Ammon's horn (tissue), 1 donor: ENCODE measurements around the gene HBQ1.
A peak's percentile ranks its signal among the peaks of the same experiment; 100 is the strongest.
"Not testable (repeated sequence)": the region's sequence is repeated elsewhere in the genome, so short reads cannot be mapped to it uniquely, and the experiment has no call there.

ENCODE experiments used
- DNase-seq: peaks from one replicate; pipeline ENCODE4 v3.0.0-alpha.2; 2016; ENCODE audit warnings: low spot score

Gene HBQ1

GRCh38 chr16:180101-180675, at the start of gene HBQ1:
HBQ1 (plus strand) TSS chr16:180459; CDS start chr16:180487, 28 bp downstream.
- DNase-seq, result no peak

GRCh38 chr16:130533-131173, 49.6 kb upstream of the HBQ1 start:
- no peak for DNase-seq

- DNase-seq, result no peak
Measured at GRCh38 chr16:132120-132519, 48.1 kb upstream of the HBQ1 start.

- DNase-seq, result no peak
Measured at GRCh38 chr16:133716-134115, 46.5 kb upstream of the HBQ1 start.

GRCh38 chr16:138049-138417, 42.2 kb upstream of the HBQ1 start:
- DNase-seq, result no peak

- no peak for DNase-seq
Measured at GRCh38 chr16:140175-140857, 39.9 kb upstream of the HBQ1 start.

GRCh38 chr16:142405-142967, 37.8 kb upstream of the HBQ1 start:
- peak; percentile 35 for DNase-seq

- no peak for DNase-seq
Measured at GRCh38 chr16:143047-143446, 37.2 kb upstream of the HBQ1 start.

- no peak for DNase-seq
Measured at GRCh38 chr16:143456-143855, 36.8 kb upstream of the HBQ1 start.

- no peak for DNase-seq
Measured at GRCh38 chr16:144797-145252, 35.4 kb upstream of the HBQ1 start.

GRCh38 chr16:146646-147045, 33.6 kb upstream of the HBQ1 start:
- DNase-seq, result no peak

- DNase-seq, result no peak
Measured at GRCh38 chr16:149024-149660, 31.1 kb upstream of the HBQ1 start.

GRCh38 chr16:152141-153128, 27.8 kb upstream of the HBQ1 start, which contains the start of gene HBZ:
HBZ (plus strand) TSS chr16:152644; CDS start chr16:152910, 266 bp downstream.
- DNase-seq, result no peak

- not testable (repeated sequence) for DNase-seq
Measured at GRCh38 chr16:153129-153521, 27.1 kb upstream of the HBQ1 start.

GRCh38 chr16:153550-154216, 26.6 kb upstream of the HBQ1 start:
- DNase-seq, result not testable (repeated sequence)

GRCh38 chr16:154217-155030, 25.8 kb upstream of the HBQ1 start:
- DNase-seq, result no peak

GRCh38 chr16:155031-155398, 25.2 kb upstream of the HBQ1 start:
- DNase-seq, result no peak

GRCh38 chr16:159136-159849, 21.0 kb upstream of the HBQ1 start:
- no peak for DNase-seq

GRCh38 chr16:160242-160641, 20.0 kb upstream of the HBQ1 start:
- DNase-seq, result not testable (repeated sequence)
